B cell (primary cell): ENCODE data around the gene ZFP57. TPM values are rescaled to one million over a fixed set of nuclear protein-coding genes. Genes with fewer than 3 reads are reported as not detected.

Source experiments
- ATAC-seq: fragments of 200-7000 bp; cut with Tn5 transposase; one replicate; pipeline ENCODE4 v1.10.0; 2021; ENCODE audit warnings: low read depth, mild to moderate bottlenecking, moderate number of reproducible peaks, moderate library complexity
- CTCF ChIA-PET: fragments of 350-600 bp; sonication (Branson Sonifier 250); formaldehyde crosslinking; loops from one replicate; lab custom pipeline; 2021; ENCODE audit warnings: antibody characterized with exemption, inconsistent platforms; lab: Charles Lee
- POLR2A ChIA-PET: fragments of 350-600 bp; sonication (Branson Sonifier 250); formaldehyde crosslinking; loops from one replicate; lab custom pipeline; 2021; ENCODE audit warnings: antibody characterized with exemption; lab: Charles Lee
- DNase-seq: peaks from one replicate; pipeline ENCODE4 v3.0.0; 2013
- H2AFZ ChIP-seq: 2 replicates; pipeline ENCODE4 v1.6.1; 2012; ENCODE audit warnings: mild to moderate bottlenecking, low read depth, low read length; ENCODE audit not compliant: insufficient read depth, poor library complexity, severe bottlenecking
- H3K27ac ChIP-seq, 2 donors: 1 replicate in 1 of 2; 2 replicates in 1 of 2; pipeline ENCODE4 v1.5.1; 2012 to 2013; ENCODE audit warnings: low read length in 2 of 2, mild to moderate bottlenecking in 2 of 2, moderate library complexity in 1 of 2
- H3K27me3 ChIP-seq, 4 experiments: fragments of 200-600 bp in 1 of 4; sonication (generic) in 1 of 4; replicated peaks in 1 of 4; 1 replicate in 2 of 4; 2 replicates in 2 of 4; pipeline versions ENCODE4 v1.6.1 to v1.7.0; 2013 to 2016; ENCODE audit warnings: low read length in 3 of 4, mild to moderate bottlenecking in 2 of 4, mixed read lengths in 1 of 4, moderate library complexity in 1 of 4; ENCODE audit not compliant: insufficient read depth in 4 of 4, control insufficient read depth in 3 of 4; ENCODE audit errors: control extremely low read depth in 1 of 4
- H3K36me3 ChIP-seq, 2 experiments: replicated peaks in 1 of 2; 1 replicate in 1 of 2; 2 replicates in 1 of 2; pipeline versions ENCODE4 v1.6.1 to v1.7.1; 2013; ENCODE audit warnings: low read length in 1 of 2; ENCODE audit not compliant: insufficient read depth in 2 of 2, control insufficient read depth in 1 of 2; ENCODE audit errors: control extremely low read depth in 1 of 2, extremely low read depth in 1 of 2
- H3K4me1 ChIP-seq, 2 donors: fragments of 200-600 bp in 1 of 2; sonication (generic) in 1 of 2; 1 replicate in 1 of 2; 2 replicates in 1 of 2; pipeline versions ENCODE4 v1.5.1 to v1.6.1; 2013 to 2017; ENCODE audit warnings: low read length in 2 of 2; ENCODE audit not compliant: control insufficient read depth in 2 of 2, insufficient read depth in 2 of 2
- H3K4me2 ChIP-seq: replicated peaks from 2 replicates; pipeline ENCODE3; 2012; ENCODE audit warnings: mild to moderate bottlenecking, low read depth, low read length; ENCODE audit not compliant: poor library complexity, severe bottlenecking
- H3K4me3 ChIP-seq, 5 experiments: fragments of 200-600 bp in 1 of 5; sonication (generic) in 1 of 5; 1 replicate in 3 of 5; 2 replicates in 2 of 5; pipeline versions ENCODE4 v1.5.1 to v1.7.0; 2011 to 2016; ENCODE audit warnings: low read length in 4 of 5, mild to moderate bottlenecking in 4 of 5, low read depth in 2 of 5, control low read depth in 1 of 5, moderate library complexity in 1 of 5; ENCODE audit not compliant: insufficient read depth in 1 of 5; ENCODE audit errors: control extremely low read depth in 1 of 5, extremely low read depth in 1 of 5
- H3K79me2 ChIP-seq: fragments of 200-600 bp; sonication (generic); one replicate; pipeline ENCODE4 v1.6.0; 2016; ENCODE audit warnings: low read length; ENCODE audit not compliant: control insufficient read depth, insufficient read depth
- H3K9ac ChIP-seq: fragments of 200-600 bp; sonication (generic); 2 replicates; pipeline ENCODE4 v1.6.1; 2017; ENCODE audit warnings: mild to moderate bottlenecking, low read length, moderate library complexity
- H3K9me3 ChIP-seq, 3 donors: one replicate each; pipeline versions ENCODE4 v1.6.1 to v1.7.1; 2013; ENCODE audit warnings: low read length in 2 of 3; ENCODE audit not compliant: control insufficient read depth in 2 of 3, insufficient read depth in 1 of 3; ENCODE audit errors: control extremely low read depth in 1 of 3
- H4K20me1 ChIP-seq: 2 replicates; pipeline ENCODE4 v1.6.0; 2012; ENCODE audit warnings: mild to moderate bottlenecking, low read length; ENCODE audit not compliant: insufficient read depth, control insufficient read depth, poor library complexity, severe bottlenecking
- H3K27ac Mint-ChIP-seq: one replicate; pipeline ENCODE4 v1.8.0; 2021; ENCODE audit warnings: mixed read lengths
- H3K27me3 Mint-ChIP-seq: one replicate; pipeline ENCODE4 v1.8.0; 2021; ENCODE audit warnings: mixed read lengths
- H3K4me1 Mint-ChIP-seq: one replicate; pipeline ENCODE4 v1.8.0; 2021; ENCODE audit warnings: mixed read lengths
- H3K4me3 Mint-ChIP-seq: one replicate; pipeline ENCODE4 v1.8.0; 2021; ENCODE audit warnings: mixed read lengths
- H3K9me3 Mint-ChIP-seq: one replicate; pipeline ENCODE4 v1.8.0; 2022; ENCODE audit warnings: mixed read lengths; ENCODE audit not compliant: insufficient read depth
- EZH2 ChIP-seq: IDR thresholded peaks from 2 replicates; pipeline ENCODE4 v1.6.1; 2012; ENCODE audit warnings: borderline replicate concordance, low read depth, mild to moderate bottlenecking, moderate library complexity, low read length; ENCODE audit not compliant: insufficient read depth, poor library complexity, severe bottlenecking
- WGBS: methylation state at CpG from one replicate; pipeline ENCODE4 v1.1.5; 2013; ENCODE audit warnings: missing lambda C conversion rate; ENCODE audit not compliant: insufficient coverage; 5-methylcytosine and 5-hydroxymethylcytosine counted together
- intact Hi-C: fragments of 100-400 bp; cut with micrococcal nuclease; formaldehyde crosslinking; loops from one replicate; pipeline ENCODE4 v1.10.0; 2022
- polyA plus RNA-seq: library from polyadenylated mRNA; depleted of rRNA; stranded (reverse); fragments of >200 nt; gene quantifications from 2 replicates; pipeline ENCODE4 v1.2.3, GENCODE V29; 2012
- total RNA-seq, 2 donors: library from RNA; stranded (reverse); fragments of 120-200 nt in 1 of 2; gene quantifications; 1 replicate in 1 of 2; 2 replicates in 1 of 2; pipeline versions ENCODE4 v1.2.3 to v1.2.4, GENCODE V29; 2013 to 2022
- TF ChIP-seq, protein P1 (sequence below): fragments of 200-600 bp; IDR thresholded peaks from one replicate; pipeline ENCODE4 v1.8.0; 2022; ENCODE audit warnings: antibody characterized with exemption, mild to moderate bottlenecking

ZFP57 gene
- total and polyA plus RNA-seq, 2 donors (not counting 1 experiment from before 2014, with no cell fraction given): 0.39 to 5.0 TPM

DNA sequence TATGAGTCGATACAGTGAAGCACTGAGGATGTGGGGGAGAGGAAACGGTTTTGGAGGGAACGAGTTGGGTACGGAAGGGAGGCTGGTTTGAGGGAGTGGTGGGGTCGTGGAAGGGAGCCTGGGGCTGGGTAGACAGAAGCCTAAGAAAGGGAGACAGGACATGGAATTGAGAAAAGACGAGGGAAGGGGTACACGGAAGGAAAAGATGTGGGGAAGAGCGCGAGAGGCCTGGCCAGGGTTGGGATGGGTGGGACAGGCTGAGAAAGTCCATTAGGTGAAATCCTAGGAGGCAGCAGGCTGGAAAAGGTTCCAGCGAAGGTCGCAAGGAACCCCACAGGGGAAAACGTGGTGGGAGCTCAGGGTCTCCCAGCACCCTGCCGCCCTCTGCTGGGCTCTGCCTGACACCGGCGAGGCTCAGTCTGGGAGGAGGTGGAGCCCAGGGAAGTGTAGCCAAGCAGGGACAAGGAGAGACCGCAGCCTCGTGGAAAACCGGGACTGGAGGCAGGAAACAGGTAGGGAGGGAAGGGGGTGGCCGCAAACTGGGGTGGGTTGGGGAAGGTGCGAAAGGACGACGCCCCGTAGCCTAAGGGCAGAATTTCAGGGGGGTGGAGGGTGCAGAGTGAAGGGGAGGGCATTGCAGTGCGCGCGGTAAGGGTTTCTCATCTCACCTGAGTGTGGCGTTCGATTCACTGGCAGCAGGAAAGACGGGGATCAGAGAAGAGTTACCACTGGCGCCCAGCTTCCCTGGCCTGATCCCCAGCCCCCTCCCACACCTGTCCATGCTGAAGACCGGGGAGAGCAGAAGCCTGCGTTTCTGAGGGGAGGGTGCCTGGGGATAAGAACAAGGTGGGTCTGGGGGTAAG is 52.3 kb downstream of the ZFP57 start:
- ChIA-PET CTCF (interaction anchor here (0.5 to 13.5 kb wide), 6 partner anchors 9 to 987 kb away, joined by 3 to 226 read pairs (median 4); no protein-coding TSS in a partner anchor), POLR2A (interaction anchor here (0.7 to 1.9 kb wide), 3 partner anchors 22 to 1086 kb away, joined by 3 to 12 read pairs (median 4); no protein-coding TSS in a partner anchor)
- no peak for TF ChIP-seq EZH2
- TF ChIP-seq, protein P1, sequence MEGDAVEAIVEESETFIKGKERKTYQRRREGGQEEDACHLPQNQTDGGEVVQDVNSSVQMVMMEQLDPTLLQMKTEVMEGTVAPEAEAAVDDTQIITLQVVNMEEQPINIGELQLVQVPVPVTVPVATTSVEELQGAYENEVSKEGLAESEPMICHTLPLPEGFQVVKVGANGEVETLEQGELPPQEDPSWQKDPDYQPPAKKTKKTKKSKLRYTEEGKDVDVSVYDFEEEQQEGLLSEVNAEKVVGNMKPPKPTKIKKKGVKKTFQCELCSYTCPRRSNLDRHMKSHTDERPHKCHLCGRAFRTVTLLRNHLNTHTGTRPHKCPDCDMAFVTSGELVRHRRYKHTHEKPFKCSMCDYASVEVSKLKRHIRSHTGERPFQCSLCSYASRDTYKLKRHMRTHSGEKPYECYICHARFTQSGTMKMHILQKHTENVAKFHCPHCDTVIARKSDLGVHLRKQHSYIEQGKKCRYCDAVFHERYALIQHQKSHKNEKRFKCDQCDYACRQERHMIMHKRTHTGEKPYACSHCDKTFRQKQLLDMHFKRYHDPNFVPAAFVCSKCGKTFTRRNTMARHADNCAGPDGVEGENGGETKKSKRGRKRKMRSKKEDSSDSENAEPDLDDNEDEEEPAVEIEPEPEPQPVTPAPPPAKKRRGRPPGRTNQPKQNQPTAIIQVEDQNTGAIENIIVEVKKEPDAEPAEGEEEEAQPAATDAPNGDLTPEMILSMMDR: peak; percentile 71
- Histone ChIP-seq H3K9me3 (no peaks in the 10 kb centered on the region), H3K9ac (peak overlapping the region; percentile 80), H3K4me1 (peaks cover 28 to 48% of the 10 kb centered on the region in 2 donors), H3K79me2 (peaks cover 15% of the 10 kb centered on the region), H2AFZ (peak overlapping the region; percentile 86), H3K4me3 (peak overlapping the region; percentile 68 to 88 (median 80)), H4K20me1 (peaks cover 22% of the 10 kb centered on the region), H3K36me3 (peaks cover 0 to 7% of the 10 kb centered on the region in 2 experiments), H3K4me2 (peak overlapping the region; percentile 98), H3K27me3 (no peaks in the 10 kb centered on the region), H3K27ac (peak overlapping the region; percentile 33 to 63)
- peak; percentile 68 for DNase-seq
- 1% methylated on average over 29 of the region's 32 CpGs for WGBS
- H3K4me3 Mint-ChIP-seq: peak overlapping the region; percentile 94
- H3K4me1 Mint-ChIP-seq: peaks cover 51% of the 10 kb centered on the region
- ATAC-seq: peak; percentile 31
- intact Hi-C loops: loop anchor here (5.0 kb wide), 2 partner anchors 76 to 124 kb away; a partner anchor contains a TSS
- H3K9me3 Mint-ChIP-seq: no peaks in the 10 kb centered on the region
- H3K27me3 Mint-ChIP-seq: no peaks in the 10 kb centered on the region
- H3K27ac Mint-ChIP-seq: peak overlapping the region; percentile 71
